Measurements from ENCODE around the gene NDFIP1.

NDFIP1 gene

GRCh38 chr5:142170254-142170953, 61.8 kb downstream of the NDFIP1 start:
- TF ChIP-seq, protein P1, sequence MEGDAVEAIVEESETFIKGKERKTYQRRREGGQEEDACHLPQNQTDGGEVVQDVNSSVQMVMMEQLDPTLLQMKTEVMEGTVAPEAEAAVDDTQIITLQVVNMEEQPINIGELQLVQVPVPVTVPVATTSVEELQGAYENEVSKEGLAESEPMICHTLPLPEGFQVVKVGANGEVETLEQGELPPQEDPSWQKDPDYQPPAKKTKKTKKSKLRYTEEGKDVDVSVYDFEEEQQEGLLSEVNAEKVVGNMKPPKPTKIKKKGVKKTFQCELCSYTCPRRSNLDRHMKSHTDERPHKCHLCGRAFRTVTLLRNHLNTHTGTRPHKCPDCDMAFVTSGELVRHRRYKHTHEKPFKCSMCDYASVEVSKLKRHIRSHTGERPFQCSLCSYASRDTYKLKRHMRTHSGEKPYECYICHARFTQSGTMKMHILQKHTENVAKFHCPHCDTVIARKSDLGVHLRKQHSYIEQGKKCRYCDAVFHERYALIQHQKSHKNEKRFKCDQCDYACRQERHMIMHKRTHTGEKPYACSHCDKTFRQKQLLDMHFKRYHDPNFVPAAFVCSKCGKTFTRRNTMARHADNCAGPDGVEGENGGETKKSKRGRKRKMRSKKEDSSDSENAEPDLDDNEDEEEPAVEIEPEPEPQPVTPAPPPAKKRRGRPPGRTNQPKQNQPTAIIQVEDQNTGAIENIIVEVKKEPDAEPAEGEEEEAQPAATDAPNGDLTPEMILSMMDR (IDR thresholded peaks at IDR 0.05) = no peak

GRCh38 chr5:142171270-142171669, 62.7 kb downstream of the NDFIP1 start:
- H3K9ac ChIP-seq = no peak overlapping the region
- no peaks in the 10 kb centered on the region for H3K9me3 ChIP-seq (ENCODE audit: control insufficient read depth, low read length)
- H3K27me3 ChIP-seq (ENCODE audit: control insufficient read depth, insufficient read depth, low read length) = no peaks in the 10 kb centered on the region
- no peaks in the 10 kb centered on the region for H3K36me3 ChIP-seq (ENCODE audit: control insufficient read depth, insufficient read depth, low read length)
- H2AFZ ChIP-seq = no peak overlapping the region
- no peak overlapping the region for H3K27ac ChIP-seq
- no peaks in the 10 kb centered on the region for H3K79me2 ChIP-seq
- TF ChIP-seq, protein P1 (IDR thresholded peaks at IDR 0.05) = no peak
- H3K4me3 ChIP-seq (ENCODE audit: low read depth, low read length) = no peak overlapping the region
- no peaks in the 10 kb centered on the region for H3K4me1 ChIP-seq
- H3K4me2 ChIP-seq (ENCODE audit: low read length) = no peak overlapping the region

More at GRCh38 chr5:142170254-142170953, 61.8 kb downstream of the NDFIP1 start:
- Histone ChIP-seq H2AFZ (no peak overlapping the region), H3K79me2 (no peaks in the 10 kb centered on the region), H3K36me3 (ENCODE audit: control insufficient read depth, insufficient read depth, low read length) (no peaks in the 10 kb centered on the region), H3K9me3 (ENCODE audit: control insufficient read depth, low read length) (no peaks in the 10 kb centered on the region), H3K27me3 (ENCODE audit: control insufficient read depth, insufficient read depth, low read length) (no peaks in the 10 kb centered on the region), H3K4me3 (ENCODE audit: low read depth, low read length) (no peak overlapping the region), H3K4me2 (ENCODE audit: low read length) (no peak overlapping the region), H3K9ac (no peak overlapping the region), H3K4me1 (no peaks in the 10 kb centered on the region), H3K27ac (no peak overlapping the region)

DNA sequence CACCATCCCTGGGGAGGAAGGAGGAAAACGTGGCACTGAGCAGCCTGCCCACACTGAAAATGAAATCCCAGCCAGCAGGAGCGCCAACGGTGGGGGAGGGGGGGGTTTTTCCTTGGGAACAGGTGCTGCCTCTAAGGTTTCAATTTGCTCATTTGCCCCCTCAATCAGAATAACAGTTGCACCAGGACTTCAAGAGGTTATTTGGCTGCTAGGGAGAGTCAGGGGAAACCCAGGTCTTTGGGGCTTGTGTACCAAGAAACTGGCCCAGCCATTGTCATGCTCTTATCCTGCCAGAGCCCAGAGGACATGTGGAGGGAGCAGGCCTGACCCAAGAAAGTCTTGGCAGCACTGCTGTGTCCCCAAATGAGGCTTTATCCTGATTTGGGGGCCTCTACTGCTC, 66.5 kb downstream of the NDFIP1 start:
- Histone ChIP-seq H3K27me3 (ENCODE audit: control insufficient read depth, insufficient read depth, low read length) (no peaks in the 10 kb centered on the region), H3K4me2 (ENCODE audit: low read length) (no peak overlapping the region), H3K4me1 (no peaks in the 10 kb centered on the region), H3K79me2 (no peaks in the 10 kb centered on the region), H3K9me3 (ENCODE audit: control insufficient read depth, low read length) (no peaks in the 10 kb centered on the region), H3K4me3 (ENCODE audit: low read depth, low read length) (no peak overlapping the region), H3K27ac (no peak overlapping the region), H2AFZ (no peak overlapping the region), H3K9ac (no peak overlapping the region), H3K36me3 (ENCODE audit: control insufficient read depth, insufficient read depth, low read length) (no peaks in the 10 kb centered on the region)
- TF ChIP-seq, protein P1 (IDR thresholded peaks at IDR 0.05) = no peak

- Histone ChIP-seq H3K9ac (no peak overlapping the region), H3K36me3 (ENCODE audit: control insufficient read depth, insufficient read depth, low read length) (no peaks in the 10 kb centered on the region), H3K9me3 (ENCODE audit: control insufficient read depth, low read length) (no peaks in the 10 kb centered on the region), H3K27me3 (ENCODE audit: control insufficient read depth, insufficient read depth, low read length) (no peaks in the 10 kb centered on the region), H3K79me2 (no peaks in the 10 kb centered on the region), H2AFZ (no peak overlapping the region), H3K27ac (no peak overlapping the region), H3K4me3 (ENCODE audit: low read depth, low read length) (no peak overlapping the region), H3K4me2 (ENCODE audit: low read length) (no peak overlapping the region), H3K4me1 (no peaks in the 10 kb centered on the region)
- TF ChIP-seq, protein P1 (IDR thresholded peaks at IDR 0.05) = no peak
Observed at GRCh38 chr5:142175461-142176142, 67.0 kb downstream of the NDFIP1 start.
